Kidney epithelial cell (primary cell): ENCODE measurements around the gene LRRC51. TPM values are rescaled to one million over a fixed set of nuclear protein-coding genes. Genes with fewer than 3 reads are reported as not detected.

ENCODE experiments used
- DNase-seq: peaks from one replicate; pipeline ENCODE4 v3.0.0-alpha.2; 2010; ENCODE audit warnings: low read depth
- H3K27me3 ChIP-seq: 2 replicates; pipeline ENCODE4 v1.6.0; 2011; ENCODE audit warnings: low read length; ENCODE audit not compliant: control insufficient read depth, insufficient read depth
- H3K36me3 ChIP-seq: 2 replicates; pipeline ENCODE4 v1.5.1; 2011; ENCODE audit warnings: low read length; ENCODE audit not compliant: control insufficient read depth, insufficient read depth
- H3K4me3 ChIP-seq: 2 replicates; pipeline ENCODE4 v1.5.1; 2011; ENCODE audit warnings: low read depth, mild to moderate bottlenecking, control low read depth, low read length
- CTCF ChIP-seq: IDR thresholded peaks from 2 replicates; pipeline ENCODE4 v1.5.1; 2011; ENCODE audit warnings: mild to moderate bottlenecking, moderate library complexity, low read length, control low read depth, inconsistent platforms; ENCODE audit not compliant: insufficient read depth, poor library complexity, severe bottlenecking
- total RNA-seq: library from RNA; depleted of rRNA; stranded (reverse); fragments of >200 nt; gene quantifications from 2 replicates; pipeline ENCODE4 v1.2.3, GENCODE V29; 2015

The LRRC51 gene
- total RNA-seq, 1 donor from 2014 or later: 5.7 TPM

GRCh38 chr11:72039856-72040401 is 40.7 kb upstream of the LRRC51 start:
- Histone ChIP-seq H3K36me3 (no peaks in the 10 kb centered on the region), H3K27me3 (no peaks in the 10 kb centered on the region), H3K4me3 (peak overlapping the region; percentile 55)
- no peak for TF ChIP-seq CTCF
- DNase-seq: no peak

GRCh38 chr11:72040491-72041363 is 39.9 kb upstream of the LRRC51 start:
- no peak for TF ChIP-seq CTCF
- DNase-seq: peak; percentile 74
- no peaks in the 10 kb centered on the region for H3K27me3 ChIP-seq
- no peaks in the 10 kb centered on the region for H3K36me3 ChIP-seq
- peak overlapping the region; percentile 55 for H3K4me3 ChIP-seq

GRCh38 chr11:72041364-72042063 is 39.1 kb upstream of the LRRC51 start:
- H3K36me3 ChIP-seq: no peaks in the 10 kb centered on the region
- DNase-seq: no peak
- H3K27me3 ChIP-seq: no peaks in the 10 kb centered on the region
- TF ChIP-seq CTCF: no peak
- peak overlapping the region; percentile 55 for H3K4me3 ChIP-seq

- no peaks in the 10 kb centered on the region for H3K27me3 ChIP-seq
- no peak for TF ChIP-seq CTCF
- no peak for DNase-seq
- peak overlapping the region; percentile 55 for H3K4me3 ChIP-seq
- H3K36me3 ChIP-seq: no peaks in the 10 kb centered on the region
These were observed 38.4 kb upstream of the LRRC51 start for GRCh38 chr11:72042064-72042745.

- Histone ChIP-seq H3K27me3 (no peaks in the 10 kb centered on the region), H3K36me3 (no peaks in the 10 kb centered on the region), H3K4me3 (no peak overlapping the region)
- no peak for TF ChIP-seq CTCF
- no peak for DNase-seq
These were observed 34.8 kb upstream of the LRRC51 start for GRCh38 chr11:72045849-72046248.
